HG03139 (cell line): ENCODE results near the gene LAX1.
"Not testable (repeated sequence)": the region's sequence is repeated elsewhere in the genome, so short reads cannot be mapped to it uniquely, and the experiment has no call there.

ENCODE experiments used
- ATAC-seq: cut with Tn5 transposase; IDR thresholded peaks from one replicate; pipeline ENCODE4 v1.9.1; 2021; ENCODE audit not compliant: unreplicated experiment

The LAX1 gene

DNA sequence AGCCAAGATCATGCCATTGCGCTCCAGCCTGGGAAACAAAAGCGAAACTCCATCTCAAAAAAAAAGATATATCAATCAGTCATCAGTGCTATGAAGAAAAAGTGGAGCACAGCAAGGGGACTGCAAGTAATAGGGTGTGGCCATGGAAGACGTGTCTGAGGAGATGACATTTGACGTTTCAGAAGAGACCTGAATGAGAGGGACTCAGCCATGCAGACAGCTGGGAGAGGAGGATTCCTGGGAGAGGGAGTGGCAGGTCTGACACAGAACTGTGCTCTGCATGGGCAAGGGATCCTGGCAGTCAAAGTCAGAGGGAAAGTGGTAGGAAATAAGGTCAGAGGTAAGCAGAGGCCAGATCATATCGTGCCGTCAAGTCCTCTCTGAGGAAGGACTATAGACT, 3.3 kb downstream of the LAX1 start:
- no peak for ATAC-seq

DNA sequence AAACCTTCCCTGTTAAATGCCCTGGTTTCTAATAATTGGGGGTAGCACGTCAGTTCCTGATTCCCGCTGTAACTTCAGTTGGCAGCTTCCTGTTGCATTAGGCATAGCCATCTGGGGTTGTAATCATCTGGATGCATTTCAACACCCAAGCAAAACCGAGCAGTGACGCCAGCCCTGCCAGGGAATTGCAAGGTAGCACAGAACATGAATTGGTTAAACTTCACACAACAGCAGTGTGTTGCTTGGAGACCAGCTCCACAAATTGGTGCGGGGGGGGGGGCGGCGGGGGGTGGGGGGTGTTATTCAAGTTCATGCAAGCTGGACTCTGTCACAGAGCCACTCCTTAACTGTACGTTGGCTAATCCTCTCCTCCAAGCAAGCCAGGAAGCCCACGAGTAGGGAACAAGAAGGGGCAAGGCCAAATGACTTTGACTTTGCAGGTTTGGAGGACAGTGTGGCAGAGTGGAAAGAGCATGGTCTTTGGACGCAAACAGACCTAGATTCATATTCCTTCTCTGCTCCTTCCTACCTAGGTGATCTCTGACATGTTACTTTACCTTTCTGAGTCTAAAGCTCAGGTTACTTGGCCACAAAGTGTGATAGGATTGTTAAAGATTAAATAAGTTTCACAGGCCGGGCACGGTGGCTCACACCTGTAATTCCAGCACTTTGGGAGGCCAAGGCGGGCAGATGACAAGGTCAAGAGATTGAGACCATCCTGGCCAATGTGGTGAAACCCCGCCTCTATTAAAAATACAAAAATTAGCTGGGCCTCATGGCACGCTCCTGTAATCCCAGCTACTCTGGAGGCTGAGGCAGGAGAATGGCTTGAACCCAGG, 4.7 kb downstream of the LAX1 start:
- ATAC-seq, result no peak

DNA sequence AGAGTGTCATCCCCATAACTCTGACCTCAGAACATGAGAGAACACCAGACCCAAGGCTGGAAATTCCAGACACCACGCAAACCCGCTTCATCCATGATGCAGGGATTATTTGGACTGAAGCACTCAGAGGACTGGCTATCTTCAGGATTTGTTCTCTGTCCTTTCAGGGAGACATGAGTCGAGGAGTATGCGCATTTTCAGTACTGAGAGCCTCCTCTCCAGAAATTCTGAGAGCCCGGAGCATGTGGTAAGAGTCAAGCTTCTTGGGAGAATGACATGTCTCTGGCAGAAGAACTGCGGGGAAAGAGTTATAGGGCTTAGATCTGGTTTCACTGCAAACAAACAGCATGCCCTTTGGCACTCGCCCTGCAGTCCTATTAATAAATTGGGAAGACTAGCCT, 6.9 kb downstream of the LAX1 start:
- no peak for ATAC-seq

DNA sequence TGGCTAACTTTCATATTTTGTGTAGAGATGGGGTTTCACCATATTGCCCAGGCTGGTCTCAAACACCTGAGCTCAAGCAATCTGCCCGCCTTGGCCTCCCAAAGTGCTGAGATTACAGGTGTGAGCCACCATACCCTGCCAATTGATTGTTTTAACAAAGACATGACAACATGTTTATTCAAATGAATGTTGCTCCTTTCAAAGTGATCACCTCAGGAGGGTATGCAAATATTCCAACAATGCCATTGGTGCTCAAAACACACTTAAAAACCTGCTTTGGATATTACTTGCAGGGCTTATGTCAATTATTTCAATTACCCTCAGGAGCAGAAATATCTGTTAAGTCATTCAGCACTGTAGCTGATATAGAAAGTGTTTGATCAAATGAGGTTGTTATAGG, 7.9 kb downstream of the LAX1 start:
- no peak for ATAC-seq

DNA sequence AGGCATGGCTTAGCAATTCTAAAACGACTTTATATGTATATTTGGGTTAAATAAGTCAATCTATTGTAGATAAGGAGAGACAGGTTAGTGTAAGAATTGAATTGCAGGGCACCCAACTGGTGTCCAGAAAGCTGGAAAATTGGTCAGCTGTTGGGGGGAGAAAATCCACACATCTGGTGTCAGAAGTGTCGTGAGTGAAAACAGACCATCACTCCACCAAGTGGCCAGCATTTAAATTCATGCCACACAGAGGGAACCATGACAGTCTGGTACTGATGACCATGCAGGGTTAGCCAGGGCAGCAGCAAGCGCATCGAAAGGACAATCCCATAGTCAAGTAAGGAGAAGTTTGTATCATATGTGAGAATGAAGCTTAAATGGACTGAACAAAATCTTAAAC, 11.7 kb downstream of the LAX1 start:
- ATAC-seq, result no peak

DNA sequence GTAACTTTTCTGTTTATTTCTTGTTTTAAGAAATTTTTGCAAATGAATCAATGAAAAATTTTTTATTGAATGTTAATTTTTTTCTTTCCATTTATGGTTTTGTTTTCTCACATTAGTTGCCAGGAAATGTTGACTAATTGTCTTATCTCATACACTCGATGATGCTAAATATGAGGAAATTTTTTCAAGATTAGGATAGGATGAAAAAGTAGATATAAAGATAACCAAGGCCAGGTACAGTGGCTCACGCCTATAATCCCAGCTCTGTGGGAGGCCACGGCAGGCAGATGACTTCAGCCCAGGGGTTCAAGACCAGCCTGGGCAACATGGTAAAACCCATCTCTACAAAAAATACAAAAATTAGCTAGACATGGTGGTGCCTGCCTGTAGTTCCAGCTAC, 12.6 kb downstream of the LAX1 start:
- ATAC-seq, result no peak

DNA sequence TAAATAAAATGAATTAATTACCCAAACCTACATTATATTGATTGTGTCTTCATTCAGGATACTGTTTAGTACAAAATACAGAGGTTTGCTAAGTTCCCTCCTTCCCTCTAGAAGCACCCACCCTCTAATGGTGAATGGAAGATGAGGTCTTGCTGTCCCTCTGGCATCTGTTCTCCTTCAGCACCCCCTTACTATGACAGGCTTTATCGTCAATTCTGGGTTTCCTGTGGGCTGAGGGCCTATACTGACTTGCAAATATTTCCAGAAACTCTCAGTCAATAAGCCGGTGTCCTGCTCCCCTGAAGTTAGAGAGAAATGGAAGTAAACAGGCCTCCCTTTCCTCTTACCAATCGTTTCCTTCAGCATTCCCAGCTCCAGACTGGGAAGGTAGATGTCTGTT, 13.2 kb downstream of the LAX1 start:
- ATAC-seq, result no peak

DNA sequence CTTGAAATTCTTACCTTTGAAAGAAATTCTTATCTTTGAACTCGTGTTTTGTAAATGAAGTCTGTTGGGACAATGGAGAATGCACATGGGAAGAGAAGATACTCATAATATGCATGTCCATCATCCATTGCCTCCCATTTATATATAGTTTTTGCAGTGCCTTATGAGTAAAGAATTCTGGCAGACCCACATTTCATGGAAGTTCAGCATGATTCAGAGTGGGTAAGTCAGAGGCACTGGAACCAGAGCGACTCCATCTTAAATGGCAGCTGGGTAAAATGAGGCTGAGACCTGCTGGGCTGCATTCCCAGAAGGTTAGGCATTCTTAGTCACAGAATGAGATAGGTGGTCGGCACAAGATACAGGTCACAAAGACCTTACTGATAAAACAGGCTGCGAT, 13.8 kb downstream of the LAX1 start:
- ATAC-seq, result no peak

DNA sequence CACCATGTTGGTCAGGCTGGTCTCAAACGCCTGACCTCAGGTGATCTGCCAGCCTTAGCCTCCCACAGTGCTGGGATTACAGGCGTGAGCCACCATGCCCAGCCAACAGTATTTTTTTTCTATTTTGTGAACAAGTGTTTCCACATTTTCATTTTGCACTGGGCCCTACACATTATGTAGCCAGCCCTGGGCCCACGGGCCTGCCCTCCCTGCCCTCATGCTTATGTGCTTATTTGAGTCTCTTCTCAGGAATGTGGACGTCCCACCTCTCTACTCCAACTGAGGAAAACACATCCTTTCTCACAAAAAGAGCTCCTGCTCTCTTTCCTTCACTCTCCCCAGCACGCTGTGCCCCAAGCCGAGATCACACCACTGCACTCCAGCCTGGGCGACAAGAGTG, 17.0 kb downstream of the LAX1 start:
- ATAC-seq, result no peak

DNA sequence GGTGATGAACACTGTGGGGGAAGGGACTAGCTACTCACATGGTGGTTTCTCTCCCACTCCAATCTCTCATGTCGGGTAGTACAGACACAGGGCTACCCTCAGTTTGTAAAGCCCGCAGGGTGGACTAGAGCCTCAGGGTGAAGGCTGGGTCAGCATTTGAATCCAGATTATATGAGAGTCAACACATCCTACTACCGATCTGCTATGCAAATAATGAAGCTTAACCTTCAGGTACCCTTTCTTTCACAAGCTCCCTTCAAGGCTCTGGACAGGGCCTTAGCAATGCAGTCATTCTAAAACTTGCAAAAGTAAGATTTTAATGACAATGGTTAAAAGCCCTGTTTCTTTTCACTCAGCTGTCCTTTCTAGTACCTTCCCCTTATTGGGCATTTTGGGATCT, 25.0 kb downstream of the LAX1 start:
- no peak for ATAC-seq

DNA sequence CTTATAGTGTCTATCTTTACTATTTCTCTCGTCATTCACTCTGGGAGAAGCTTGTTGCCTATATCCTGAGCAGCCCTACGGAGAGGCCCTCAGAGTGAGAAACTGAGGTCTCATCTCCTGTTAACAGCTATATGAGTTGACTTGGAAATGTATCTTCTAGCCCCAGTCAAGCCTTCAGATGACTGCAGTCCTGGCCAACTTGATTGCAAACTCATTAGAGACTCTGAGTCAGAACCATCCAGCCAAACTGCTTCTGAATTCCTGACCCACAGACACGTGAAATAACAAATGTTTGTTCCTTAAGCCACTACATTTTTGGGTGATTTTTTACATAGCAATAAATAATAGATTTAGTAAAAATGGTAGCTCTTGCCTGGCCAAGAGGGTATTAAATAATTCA, 26.5 kb downstream of the LAX1 start:
- ATAC-seq, result no peak

DNA sequence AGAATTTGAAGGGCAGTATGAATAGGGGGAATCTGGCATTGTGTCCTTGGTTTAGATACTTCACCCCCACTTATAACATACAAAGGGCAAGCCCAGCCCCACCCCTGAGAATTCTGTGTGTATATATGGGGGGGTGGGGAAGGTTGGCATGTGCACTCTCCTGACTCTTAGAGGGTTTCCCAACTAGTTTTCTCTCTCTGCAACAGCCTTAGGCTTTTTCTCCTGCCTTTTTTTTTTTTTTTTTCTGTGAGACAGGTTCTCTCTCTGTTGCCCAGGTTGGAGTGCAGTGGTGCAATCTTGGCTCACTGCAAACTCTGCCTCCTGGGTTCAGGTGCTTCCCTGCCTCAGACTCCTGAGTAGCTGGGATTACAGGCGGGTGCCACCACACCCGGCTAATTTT, 27.5 kb downstream of the LAX1 start:
- no peak for ATAC-seq

DNA sequence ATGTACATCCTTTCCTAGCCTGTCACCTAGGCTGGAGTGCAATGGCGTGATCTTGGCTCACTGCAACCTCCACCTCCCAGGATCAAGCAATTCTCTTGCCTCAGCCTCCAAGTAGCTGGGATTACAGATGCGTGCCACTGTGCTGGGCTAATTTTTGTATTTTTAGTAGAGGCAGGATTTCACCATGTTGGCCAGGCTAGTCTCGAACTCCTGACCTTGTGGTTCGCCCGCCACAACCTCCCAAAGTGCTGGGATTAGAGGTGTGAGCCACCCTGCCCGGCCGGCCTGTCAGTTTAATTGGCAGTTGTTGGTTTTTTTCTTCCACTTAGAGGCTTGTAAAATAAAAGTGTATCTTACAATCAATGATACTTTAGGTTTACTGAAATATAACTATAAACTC, 28.6 kb downstream of the LAX1 start:
- ATAC-seq, result not testable (repeated sequence)

DNA sequence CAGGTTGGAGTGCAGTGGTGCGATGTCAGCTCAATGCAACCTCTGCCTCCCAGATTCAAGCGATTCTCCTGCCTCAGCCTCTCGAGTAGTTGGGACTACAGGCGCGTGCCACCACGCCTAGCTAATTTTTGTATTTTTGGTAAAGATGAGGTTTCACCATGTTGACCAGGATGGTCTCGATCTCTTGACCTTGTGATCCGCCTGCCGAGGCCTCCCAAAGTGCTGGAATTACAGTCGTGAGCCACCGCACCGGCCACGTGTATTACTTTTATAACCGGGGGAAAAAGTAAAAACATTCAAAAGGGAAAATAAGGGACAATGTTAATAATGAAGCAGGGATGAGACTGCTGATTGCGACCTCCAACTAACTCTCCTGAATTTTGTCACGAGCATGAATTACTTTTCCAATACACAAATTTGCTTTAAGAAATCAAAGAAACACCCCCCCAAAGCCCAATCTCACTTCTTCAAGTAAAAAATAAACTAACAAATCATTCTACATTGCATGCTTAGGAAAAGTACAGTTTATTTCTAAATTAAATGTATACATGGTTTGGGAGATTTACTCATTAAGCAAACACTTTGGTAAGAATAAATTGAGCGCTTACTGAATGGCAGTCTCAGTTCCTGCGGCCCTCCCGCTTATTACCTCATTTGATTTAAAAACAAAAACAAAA, 29.9 kb downstream of the LAX1 start:
- no peak for ATAC-seq

DNA sequence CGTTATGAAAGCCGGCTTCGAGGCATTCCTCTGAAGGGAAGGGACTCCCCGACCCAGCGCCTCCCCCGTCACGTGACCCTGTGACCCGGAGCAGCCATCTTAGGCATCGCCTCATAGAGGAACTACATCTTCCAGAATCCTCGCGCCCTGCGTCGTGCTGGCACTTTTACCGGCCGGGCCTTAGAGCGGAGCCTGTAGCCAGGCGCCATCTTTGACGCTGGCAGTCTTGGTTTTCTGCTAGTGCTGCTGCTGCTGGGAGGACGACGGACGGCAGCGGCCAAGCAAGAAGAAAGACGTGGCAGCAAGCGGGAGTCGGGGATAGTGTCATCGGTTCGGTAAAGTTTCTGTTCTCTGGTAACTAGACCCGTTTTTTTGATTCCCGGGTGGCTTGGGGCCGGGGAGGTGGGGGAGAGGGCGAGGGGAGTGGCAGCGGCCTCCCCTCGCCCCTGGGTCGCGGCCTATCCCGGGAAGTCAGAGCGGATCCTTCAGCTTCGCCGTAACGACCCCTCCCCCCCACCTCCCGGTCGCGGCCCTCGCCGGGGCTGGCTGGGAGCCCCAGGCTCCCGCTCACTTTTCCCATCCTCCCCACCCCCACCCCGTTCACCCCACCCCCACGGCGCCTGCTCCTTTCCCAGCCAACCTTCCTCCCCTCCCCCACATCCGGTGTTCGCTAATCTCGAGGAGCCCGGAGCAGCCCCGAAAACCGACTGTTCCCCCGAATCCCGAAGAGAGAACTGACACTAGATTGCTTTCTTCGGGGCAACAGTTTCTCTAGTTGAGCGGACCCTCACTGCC, 30.7 kb downstream of the LAX1 start, which contains the start of the genes ZBED6 and ZC3H11A:
Gene ZBED6, plus strand, starts transcription at position 183 of the 795 bp plus-strand sequence. CDS start 1,900 bp downstream, outside the sequence.
Gene ZC3H11A, plus strand, starts transcription at position 183 of the 795 bp plus-strand sequence. CDS start 21,448 bp downstream, outside the sequence.
- peak; percentile 96 for ATAC-seq

DNA sequence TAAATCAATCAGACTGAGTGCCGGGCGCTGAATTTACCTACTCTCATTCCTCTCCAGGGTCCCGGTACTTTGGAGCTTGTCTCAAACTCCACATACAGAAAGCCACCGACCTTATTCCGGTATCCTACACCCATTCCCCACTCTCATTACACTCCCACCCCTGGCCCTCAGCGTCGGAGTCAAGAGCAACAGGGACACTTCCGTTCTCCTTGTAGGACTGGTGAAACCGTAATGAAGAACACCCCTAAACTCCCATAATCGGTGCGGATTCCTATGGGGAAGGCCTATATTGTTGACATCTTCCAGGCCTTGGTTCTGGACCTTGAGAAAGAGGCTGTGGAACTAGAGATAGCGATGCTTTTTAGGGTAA, 31.2 kb downstream of the LAX1 start:
- ATAC-seq, result peak; percentile 4

DNA sequence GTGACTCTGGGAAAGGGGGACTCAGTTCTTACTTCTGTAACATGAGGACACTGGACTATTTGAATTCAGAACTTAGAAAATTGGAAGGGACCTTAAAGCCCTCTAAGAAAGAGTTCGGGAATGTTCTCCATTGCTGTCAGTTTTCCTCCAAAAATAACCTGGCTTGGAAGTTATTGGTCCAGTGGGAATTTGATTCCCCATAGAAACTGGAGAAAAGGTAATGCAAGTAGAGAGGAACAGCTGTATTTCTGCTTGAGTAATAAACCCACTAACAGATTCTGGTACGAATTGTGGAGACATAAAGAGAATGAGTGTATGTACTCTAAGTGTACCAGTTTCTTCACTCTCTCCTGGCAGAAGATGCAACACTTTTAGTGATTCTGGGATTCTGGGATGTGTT, 32.2 kb downstream of the LAX1 start:
- no peak for ATAC-seq

DNA sequence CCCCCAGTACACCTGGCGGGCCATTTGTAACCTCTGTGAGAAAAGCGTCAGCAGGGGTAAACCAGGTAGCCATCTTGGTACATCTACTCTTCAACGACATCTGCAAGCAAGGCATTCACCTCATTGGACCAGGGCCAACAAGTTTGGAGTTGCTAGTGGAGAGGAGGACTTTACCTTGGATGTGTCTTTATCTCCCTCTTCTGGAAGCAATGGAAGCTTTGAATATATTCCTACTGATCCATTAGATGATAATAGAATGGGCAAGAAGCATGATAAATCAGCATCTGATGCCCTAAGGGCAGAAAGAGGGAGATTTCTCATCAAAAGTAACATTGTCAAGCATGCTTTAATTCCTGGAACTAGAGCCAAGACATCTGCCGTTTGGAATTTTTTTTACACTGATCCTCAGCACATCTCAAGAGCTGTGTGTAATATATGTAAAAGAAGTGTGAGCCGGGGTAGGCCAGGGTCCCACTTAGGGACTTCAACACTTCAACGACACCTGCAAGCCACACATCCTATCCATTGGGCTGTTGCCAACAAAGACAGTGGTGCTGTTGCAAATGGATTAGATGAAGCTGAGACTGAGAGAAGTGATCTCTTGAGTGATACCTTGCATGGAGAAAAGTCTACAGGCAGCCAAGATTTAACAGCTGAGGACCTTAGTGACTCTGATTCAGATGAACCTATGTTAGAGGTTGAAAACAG, 33.1 kb downstream of the LAX1 start:
- ATAC-seq, result no peak

DNA sequence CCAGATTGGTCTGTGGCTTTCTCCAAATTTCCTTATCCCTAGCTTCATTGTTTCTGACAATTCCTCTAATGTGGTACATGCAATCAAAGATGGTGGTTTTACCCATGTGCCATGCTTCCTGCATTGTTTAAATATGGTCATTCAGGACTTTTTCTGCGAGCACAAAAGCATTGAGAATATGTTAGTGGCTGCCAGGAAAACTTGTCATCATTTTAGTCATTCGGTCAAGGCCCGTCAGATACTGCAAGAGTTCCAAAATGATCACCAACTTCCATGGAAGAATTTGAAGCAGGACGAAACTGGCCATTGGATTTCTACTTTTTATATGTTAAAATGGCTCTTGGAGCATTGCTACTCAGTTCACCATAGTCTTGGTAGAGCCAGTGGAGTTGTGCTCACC, 34.2 kb downstream of the LAX1 start:
- no peak for ATAC-seq

DNA sequence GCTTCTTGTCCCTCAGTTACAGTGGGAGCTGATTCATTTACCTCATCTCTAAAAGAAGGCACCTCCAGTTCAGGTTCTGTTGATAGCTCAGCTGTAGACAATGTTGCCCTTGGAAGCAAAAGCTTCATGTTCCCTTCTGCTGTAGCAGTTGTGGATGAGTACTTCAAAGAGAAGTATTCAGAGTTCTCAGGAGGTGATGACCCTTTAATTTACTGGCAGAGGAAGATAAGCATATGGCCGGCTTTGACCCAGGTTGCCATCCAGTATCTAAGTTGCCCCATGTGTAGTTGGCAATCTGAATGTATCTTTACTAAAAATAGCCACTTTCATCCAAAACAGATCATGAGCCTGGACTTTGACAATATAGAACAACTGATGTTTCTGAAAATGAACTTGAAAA, 35.0 kb downstream of the LAX1 start:
- no peak for ATAC-seq

DNA sequence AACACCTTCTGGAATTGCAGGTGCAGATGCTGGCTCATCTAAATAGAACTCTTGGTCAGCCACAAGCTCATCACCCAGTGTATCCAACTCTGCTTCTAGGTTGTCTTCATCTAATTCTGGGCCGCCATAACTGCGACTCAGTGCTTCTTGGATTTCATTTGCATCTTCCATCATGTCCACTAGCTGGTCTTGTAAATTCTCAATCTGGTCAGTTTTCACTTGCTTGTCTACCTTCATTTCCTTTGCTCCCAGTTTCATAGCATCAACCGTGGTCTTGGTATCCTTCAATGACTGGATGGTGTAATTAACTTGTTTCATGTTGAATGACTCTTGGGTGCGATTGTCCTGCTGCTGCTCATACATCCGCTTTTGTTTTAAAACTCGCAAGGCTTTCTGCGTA, 40.7 kb downstream of the LAX1 start:
- no peak for ATAC-seq
